ENCODE results near the gene CD63.
"Not testable (repeated sequence)": the region's sequence is repeated elsewhere in the genome, so short reads cannot be mapped to it uniquely, and the experiment has no call there.

The CD63 gene, protein sequence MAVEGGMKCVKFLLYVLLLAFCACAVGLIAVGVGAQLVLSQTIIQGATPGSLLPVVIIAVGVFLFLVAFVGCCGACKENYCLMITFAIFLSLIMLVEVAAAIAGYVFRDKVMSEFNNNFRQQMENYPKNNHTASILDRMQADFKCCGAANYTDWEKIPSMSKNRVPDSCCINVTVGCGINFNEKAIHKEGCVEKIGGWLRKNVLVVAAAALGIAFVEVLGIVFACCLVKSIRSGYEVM

DNA sequence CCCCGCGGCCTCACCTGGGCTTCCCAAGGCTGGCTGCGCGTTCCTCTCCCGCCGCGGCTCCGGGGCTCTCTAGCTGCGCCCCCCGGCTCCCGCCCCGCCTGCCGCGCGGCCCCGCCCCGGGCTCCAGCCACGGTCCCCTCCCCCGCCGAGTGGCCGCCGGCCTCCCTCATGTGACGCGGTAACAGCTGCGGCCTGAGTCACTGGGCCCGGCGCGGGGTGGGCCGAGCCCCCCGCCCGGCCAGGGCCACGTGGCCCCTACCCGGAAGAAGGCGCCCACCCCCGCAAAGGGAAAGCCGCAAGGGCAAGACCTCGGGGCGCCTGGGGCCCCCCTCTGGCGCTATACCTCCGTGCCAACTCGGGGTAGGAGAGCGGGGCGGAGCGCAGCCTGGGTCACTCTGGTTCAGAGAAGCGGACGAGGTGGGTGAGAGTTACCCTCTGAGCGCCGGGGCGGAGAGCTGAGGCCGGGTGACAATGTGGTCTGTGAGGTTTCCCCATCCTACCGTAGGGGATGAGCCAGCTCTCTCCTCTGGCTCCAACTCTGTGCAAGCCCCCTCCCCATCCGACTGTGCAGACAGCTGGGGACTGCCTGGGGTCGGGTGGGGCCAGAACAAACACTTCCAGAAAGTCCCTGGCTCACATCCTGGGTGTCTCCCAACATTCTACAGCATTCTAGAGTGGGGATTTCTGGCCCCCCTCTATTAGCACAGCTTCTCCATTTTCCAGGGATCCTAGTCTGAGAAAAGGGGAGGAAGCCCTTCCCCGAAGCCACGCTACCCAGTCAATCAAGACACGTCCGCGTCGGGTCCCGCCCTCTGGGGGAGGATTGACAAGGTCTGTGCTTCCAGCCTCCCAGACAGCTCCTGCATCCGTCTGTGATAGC lies at the start of gene CD63:
Gene CD63 (minus strand): TSS at position 71 of the 880 bp plus-strand sequence. CDS start 668 bp downstream, outside the sequence.
- peak; percentile 33 for DNase-seq

DNA sequence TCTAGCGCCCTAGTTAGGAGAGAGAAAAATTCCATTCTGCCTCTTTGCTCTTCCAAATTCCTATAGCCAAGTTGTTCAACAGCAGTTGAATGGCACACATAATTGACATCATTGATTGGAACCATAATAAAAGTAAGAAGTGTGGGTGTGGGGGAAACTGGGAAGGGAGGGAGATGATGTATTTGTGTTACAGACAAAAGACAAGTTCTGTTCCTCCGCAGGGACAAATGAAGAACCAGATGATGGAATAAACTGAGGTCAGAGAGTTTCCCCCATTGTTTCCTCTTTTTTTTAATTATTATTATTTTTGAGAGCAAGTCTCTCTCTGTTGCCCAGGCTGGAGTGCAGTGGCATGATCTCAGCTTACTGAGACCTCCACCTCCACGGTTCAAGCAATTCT lies 49.0 kb upstream of the CD63 start:
- no peak for DNase-seq

DNA sequence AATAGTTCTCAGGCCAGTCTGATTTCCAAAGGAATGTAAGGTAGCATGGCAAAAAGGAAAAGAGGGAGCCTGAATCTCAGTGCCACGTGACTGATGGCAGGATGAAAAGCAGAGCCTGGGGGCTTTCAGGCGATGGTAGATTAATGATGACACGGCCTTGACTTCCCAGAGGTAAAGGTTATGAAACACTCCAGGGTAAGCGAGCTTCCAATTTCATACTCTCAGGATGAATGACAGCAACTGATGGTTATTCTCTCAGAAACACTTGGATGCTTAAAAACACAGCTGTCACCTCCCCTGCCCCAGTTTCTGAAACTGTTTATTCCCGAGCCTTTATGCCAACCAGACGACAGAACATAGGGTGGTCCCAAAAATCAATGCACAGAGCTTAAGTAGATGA lies 42.9 kb upstream of the CD63 start:
- no peak for DNase-seq

DNA sequence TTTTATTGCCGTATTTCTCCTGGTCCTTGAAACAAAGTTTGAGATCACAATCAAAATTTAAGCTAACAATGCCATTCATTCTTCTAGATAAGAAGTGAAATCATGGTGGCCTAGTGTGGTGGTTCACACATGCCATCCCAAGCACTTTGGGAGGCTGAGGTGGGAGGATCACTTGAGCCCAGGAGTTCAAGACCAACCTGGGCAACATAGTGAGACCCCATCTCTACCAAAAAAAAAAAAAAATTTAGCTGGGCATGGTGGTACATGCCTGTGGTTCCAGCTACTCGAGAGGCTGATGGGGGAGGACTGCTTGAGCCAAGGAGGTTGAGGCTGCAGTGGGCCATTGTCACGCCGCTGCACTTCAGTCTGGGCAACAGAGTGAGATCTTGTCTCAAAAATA lies 38.3 kb upstream of the CD63 start:
- no peak for DNase-seq

DNA sequence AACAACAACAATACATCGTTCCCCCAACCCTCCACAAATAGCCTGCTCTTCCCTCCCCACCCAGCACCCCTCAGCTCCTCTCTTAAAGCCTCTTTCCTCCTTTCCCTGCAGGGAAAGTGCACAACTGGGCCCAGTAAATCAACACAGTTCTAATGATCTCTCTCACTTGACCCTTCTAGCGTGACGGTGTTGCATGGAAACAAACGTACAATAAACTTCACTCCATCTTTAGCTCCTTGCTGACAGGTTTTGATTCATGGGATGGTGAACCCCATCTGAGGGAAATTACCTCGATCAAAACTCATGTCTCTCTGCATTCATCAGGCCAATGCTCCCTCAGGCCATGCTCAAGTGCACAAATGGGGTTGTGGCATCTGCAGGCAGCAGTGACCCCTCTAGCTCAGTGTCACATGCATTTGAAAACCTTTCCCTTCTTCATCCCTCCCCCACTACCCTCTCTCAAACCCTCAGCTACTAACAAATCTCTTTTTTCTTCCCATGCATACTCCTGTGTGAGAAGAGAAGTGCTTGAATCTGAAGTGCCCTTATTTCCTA lies 37.0 kb upstream of the CD63 start:
- no peak for DNase-seq

DNA sequence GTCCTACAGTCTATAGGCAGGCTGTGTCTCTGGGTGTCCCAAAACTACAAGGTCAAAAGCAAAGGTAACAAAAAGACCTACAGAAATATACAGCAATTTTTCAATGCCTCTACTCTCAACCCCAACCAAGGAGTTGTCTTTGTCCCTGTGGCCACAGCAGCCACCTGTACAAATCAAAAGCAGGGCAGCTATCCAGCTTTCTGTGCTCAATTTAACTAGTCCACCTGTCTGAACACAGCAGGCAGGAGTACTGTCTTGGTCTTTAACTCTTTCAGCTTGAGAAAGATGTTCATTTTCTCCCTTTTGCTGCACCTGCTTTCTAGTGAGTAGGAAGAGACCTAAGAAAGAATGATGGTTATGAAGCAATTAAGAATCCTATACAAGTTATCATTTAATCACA lies 33.8 kb upstream of the CD63 start:
- no peak for DNase-seq

DNA sequence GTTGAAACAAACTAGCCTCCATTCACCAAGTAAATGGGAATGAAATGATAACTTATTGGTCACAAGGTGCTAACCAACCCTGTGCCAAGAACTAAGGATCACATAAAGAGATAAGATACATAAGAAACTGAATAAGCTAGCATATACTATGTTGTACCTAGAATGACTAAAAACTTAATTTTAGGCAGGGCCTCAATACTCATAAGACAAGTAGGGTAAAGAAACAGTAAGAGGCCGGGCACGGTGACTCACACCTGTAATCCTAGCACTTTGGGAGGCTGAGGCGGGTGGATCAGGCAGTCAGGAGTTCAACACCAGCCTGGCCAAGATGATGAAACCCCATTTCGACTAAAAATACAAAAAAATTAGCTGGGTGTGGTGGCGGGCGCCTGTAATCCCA lies 31.9 kb upstream of the CD63 start:
- DNase-seq: no peak

DNA sequence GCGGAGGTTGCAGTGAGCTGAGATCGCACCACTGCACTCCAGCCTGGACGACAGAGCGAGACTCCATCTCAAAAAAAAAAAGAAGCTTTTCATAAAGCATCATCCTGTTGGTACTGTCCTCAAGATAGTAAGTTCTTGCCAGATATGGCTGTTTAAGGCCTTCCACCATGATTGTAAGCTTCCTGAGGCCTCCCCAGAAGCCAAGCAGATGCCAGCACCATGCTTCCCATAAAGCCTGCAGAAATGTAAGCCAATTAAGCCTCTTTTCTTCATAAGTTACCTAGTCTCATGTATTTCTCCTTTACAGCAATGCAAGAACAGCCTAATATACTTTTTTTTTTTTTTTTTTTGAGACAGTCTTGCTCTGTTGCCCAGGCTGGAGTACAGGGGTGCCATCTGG lies 29.8 kb upstream of the CD63 start:
- not testable (repeated sequence) for DNase-seq

DNA sequence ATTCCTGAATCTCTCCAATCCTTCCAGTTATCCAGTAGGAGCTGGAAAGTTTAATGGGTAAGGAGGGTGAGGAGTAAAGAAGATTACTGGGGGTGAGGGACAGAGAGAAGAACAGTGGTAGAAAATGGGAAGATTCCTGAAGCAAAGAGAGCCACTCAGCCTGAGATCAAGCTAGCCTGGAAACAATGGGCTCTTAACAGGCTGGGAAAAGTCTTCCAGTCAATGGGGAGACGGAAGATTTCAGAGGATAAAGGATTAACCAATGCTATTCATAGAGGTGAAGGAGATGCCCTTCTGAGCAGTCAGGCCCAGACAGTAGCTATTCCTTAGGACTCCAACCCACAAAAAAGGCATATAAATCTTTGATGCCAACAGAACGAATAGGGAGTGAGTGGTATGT lies 28.9 kb upstream of the CD63 start:
- DNase-seq: no peak

DNA sequence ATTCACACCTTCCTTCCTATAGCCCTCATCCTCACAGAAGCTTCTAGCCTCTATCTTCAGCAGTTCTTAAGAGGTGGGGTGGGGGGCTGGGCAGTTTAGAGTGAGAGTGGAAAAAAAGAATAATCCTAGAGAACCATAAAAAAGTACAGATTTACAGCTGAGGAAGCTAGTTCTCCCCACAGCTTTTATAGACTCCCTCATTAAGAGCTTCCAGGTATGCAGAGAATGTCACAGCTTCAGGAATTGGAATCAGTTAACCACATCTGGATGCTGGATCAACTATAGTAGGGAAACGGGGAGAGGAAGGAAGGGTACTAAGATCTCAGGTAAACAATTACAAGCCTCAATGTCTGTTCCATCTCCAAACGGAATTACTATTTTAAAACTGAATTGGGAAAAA lies 26.4 kb upstream of the CD63 start:
- DNase-seq: no peak

DNA sequence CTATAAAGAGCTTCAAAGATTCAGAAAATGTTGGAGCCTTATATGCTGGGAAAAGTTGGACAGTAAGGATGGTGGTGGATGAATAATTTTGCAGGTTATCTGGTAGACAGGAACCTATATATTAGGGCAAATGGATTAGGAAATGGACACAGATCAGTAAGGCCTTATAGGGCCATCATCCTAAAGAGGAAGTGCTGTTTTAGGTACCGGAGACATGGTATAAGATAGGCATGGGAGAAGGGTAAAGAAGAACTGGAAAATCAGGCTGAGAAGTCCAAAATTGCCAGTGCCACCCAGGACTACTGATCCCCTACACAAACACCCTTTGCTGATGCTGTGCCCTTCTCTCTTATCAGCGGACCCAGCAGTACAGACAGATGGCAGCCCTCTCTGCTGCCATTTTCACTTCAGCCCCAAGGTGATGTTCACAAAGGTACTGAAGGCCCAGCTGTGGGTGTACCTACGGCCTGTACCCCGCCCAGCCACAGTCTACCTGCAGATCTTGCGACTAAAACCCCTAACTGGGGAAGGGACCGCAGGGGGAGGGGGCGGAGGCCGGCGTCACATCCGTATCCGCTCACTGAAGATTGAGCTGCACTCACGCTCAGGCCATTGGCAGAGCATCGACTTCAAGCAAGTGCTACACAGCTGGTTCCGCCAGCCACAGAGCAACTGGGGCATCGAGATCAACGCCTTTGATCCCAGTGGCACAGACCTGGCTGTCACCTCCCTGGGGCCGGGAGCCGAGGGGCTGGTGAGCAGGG lies 19.6 kb upstream of the CD63 start:
- DNase-seq: no peak

DNA sequence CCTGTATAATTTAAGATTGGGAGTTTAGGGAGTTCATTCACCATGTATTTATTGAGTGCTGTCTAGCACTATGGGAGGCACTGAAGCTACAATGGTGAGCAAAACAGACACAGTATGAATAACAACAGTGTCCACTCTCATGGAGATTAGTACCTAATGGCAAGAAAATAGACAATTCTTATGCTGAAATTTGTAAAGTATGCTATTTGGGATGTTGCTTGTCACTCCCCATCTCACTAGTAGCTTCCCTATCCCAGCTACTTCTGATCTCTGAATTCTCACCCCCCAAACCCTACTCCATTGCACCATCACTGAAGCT lies 18.1 kb upstream of the CD63 start:
- no peak for DNase-seq

DNA sequence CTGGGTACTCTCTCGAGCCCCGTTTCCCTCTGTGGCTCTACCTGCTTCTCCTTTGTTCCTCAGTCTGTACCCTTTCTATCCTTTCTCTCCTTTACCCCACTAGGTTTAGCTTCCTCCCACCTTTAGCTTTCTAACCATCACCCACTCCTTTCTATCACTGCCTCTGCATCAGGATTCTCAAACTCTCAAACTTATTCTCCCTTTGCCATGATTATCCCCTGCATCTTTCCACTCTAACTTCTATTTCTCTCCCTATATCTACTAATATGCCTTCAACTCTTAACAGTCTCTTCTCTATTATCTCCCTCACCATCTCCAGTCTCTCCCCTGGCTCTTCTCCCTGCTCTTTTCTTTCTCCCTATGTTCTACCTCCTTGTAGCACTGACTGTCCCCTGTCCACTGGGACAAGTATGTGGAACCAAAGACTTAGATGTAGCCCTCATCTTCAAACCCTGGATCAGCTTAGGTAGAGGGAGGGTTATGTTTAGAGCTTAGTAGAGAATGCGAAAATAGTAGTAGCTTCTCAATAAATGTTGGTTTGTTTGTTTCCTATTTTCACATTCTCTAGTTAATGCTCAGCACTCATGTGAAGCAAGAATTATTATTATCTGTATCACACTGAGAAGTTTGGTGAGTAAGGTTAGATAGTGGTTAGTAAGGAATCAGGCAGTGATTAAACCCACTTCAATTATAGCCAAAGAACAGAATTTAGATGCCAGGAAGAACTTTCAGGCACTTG lies 17.5 kb upstream of the CD63 start:
- no peak for DNase-seq

DNA sequence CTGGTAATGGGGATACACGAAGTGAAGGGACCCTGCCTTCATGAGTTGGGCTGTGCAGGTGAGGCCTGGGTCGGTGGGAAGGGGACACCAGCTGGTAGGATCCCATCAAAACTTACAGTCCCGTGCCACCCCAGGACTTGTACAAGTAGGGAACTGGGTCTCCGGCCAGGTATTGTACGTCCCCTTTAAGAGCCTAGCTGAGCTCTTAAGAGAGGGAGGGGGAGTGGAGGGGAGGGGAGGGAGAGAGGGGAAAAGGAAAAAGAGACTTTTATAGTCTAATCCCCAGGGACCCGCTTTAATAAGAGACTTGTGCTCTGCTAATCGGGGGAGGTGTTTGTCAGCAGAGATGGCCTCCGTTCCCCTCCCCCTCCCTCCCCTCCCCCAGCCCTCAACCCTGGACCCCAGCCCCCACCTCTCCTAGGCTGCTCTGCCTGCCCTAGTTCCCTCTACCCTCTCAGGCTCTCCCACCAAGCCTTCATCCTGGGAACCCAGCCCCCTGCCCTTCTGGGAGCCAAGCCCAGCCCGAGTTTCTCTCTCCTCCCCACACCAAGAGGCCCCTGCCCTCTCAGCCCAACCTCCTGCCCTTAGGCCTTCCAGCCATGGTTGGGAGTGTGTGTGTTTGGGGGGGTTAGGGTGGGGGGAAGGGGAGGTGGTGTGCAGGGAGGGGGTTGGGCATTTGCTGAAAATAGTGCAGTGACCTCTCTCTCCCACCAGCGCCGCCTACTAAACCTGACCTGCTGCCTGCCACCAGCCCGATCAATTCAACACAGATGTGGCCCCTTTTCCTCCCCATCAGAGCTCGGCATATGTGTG lies 16.8 kb upstream of the CD63 start:
- peak; percentile 81 for DNase-seq

DNA sequence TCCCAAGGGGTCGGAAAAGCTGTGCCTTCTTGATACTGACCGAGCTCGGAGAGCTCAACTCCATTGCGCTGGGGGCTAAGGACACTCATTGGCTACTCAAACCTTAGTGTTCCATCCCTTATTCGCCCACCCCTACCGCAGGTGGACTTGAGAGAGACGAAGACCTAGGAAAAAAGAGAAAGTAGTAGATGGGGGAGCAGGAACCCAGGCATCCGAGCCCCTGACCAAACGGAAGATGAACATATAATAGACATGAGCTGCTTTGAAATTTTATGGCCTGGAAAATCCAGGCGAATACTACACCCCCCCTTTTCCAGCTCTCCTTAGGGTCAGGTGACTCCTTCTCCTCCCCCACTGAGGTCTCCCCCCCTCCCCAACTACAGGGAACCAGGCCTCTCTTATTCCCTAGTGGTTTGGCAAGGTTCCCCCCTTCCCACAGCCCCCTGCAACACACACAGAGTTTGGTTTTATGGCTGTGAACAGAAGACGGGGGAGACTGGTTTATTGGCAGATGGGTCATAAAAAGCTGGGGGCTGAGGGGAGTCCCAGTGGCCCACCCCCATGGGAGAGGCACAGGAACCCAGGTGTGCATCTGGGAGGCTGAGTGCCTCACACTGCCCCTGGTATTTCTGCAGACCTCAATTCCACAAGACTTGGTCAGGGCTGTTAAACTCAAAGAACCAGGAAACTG lies 15.7 kb upstream of the CD63 start:
- DNase-seq: no peak

DNA sequence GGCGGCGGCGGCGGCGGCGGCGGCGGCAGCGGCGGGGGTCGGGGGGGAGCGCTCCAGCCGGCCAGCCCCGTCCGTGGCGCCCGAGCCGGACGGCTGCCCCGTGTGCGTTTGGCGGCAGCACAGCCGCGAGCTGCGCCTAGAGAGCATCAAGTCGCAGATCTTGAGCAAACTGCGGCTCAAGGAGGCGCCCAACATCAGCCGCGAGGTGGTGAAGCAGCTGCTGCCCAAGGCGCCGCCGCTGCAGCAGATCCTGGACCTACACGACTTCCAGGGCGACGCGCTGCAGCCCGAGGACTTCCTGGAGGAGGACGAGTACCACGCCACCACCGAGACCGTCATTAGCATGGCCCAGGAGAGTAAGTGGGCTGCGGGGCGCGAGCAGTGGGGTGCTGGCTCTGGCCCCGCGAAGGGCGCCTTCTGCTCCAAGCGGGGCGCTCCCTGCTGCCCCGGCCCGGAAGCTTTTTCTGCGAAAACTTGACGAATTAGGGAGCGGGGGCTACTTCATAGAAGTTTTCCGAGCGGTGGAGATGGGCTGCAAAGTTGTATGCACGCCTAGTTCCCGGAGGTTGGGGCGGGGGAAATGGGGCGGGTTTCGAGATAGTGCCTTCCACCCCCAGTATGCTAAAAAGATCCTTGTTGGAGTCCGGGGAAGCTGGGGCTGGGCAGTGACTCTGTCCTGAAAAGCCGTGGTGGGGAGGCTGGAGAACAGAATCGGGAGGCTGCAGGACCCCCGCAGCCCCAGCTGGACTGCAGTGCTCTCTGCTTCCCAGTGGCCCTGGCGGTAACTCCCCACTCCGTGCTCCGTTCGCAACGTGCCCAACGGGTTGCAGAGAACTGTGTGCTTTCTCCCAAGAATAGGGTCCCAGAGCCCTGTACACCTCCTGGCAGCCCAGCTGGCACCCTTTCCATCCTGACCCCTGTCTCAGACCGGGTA lies 14.9 kb upstream of the CD63 start:
- no peak for DNase-seq

DNA sequence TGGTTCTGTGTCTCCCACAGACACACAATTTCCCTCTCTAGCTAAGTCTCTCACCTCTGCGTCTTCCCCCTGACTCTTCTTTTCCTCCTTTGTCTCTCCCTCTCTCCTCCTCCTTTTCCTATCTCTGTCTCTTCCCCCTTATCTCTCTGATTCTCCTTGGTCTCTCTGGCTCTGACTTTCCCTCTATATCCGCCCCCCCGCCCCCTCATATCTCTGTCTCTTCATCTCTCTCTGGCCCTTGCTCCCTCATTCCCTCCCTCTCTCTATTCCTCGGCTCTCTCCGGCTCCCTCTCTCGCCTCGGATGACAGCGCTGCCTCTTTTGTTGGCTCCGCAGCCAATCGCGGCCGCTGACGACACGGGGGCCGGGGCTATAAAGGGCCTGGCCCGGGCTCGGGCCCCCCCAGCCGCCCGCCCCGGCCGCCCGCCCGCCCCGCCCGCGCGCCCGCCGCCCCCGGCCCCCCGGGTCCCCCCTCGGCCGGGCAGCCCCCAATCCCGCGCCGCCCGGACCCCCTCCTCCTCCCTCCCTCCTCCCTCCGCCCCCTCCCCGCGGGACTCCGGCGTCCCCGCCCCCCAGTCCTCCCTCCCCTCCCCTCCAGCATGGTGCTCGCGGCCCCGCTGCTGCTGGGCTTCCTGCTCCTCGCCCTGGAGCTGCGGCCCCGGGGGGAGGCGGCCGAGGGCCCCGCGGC lies 14.1 kb upstream of the CD63 start, which contains the start of gene GDF11:
Gene GDF11 (plus strand): TSS at position 404 of the 687 bp plus-strand sequence. CDS start 195 bp downstream, at position 599.
- no peak for DNase-seq

DNA sequence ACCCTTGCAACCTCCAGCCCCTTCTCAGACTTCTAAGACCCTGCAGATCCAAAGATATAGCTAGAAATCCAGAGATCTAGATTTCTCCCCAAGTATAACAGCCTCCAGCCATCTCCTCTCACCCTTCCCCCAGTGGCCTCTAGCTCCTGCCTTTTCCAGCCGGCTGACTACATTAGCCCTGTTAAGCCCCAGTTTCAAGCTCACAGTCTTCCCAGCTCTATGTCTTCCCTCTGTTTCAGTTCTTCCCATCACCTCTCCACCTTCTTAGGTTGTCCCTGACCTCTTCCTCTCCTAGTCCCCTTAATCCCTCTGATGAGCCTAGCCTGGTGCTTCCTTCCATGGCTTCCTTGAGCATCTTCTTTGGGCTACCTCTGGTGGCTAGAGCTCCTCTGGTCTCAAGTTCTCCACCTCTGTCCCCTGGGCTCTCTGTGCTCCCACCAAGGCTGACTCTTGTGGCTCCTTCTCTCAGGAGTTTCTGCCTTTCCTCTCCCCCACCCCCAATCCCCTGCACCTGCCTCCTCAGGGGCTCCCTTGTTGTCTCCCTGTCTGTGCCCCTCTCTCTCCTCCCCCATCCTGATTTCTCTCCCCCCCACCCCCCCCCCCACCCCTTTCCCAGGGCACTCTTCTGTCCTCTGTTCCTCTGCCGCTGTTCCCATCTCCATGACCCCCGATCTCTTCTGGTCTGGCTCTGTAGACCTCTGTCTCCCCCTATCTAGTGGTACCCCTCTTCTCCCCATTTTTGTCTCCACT lies 13.3 kb upstream of the CD63 start:
- DNase-seq: no peak

DNA sequence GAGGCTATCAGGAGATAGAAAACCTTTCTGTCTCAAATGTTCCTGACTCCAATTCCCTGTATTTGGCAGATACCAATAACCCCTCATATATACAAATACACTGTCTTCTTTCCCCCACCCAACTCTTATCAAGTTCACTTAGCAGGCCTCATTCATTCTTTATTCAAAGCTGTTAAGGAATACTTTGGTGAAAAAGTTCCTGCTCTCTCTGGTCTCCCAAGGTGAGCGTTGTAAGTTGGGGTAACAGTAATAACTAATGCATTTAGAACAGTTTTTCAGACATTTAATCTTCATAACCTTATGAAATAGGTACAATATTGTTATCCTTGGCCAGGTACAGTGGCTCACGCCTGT lies 10.2 kb upstream of the CD63 start:
- no peak for DNase-seq
